Fibroblast of skin of scalp (primary cell): ENCODE measurements around the gene TBXAS1.

Experiments used
- DNase-seq: peaks from one replicate; pipeline ENCODE4 v3.0.0-alpha.2; 2013

TBXAS1 gene

GRCh38 chr7:140025814-140026433 is 196.9 kb downstream of the TBXAS1 start:
- no peak for DNase-seq

GRCh38 chr7:140026935-140027334 is 197.9 kb downstream of the TBXAS1 start:
- no peak for DNase-seq

- DNase-seq = no peak
These were observed 198.8 kb downstream of the TBXAS1 start for GRCh38 chr7:140027858-140028257.

GRCh38 chr7:140028311-140028710 is 199.2 kb downstream of the TBXAS1 start:
- DNase-seq = no peak

GRCh38 chr7:140029072-140029471 is 200.0 kb downstream of the TBXAS1 start:
- DNase-seq = no peak

GRCh38 chr7:140031364-140031763 is 202.3 kb downstream of the TBXAS1 start:
- DNase-seq = peak; percentile 24

GRCh38 chr7:140033036-140033435 is 204.0 kb downstream of the TBXAS1 start:
- no peak for DNase-seq

- peak; percentile 26 for DNase-seq
These were observed 204.8 kb downstream of the TBXAS1 start for GRCh38 chr7:140033779-140034363.

- DNase-seq = no peak
These were observed 205.4 kb downstream of the TBXAS1 start for GRCh38 chr7:140034421-140034820.

GRCh38 chr7:140035400-140036223 is 206.5 kb downstream of the TBXAS1 start:
- peak; percentile 87 for DNase-seq

- peak; percentile 53 for DNase-seq
These were observed 207.3 kb downstream of the TBXAS1 start for GRCh38 chr7:140036224-140036962.

- DNase-seq = no peak
These were observed 210.0 kb downstream of the TBXAS1 start for GRCh38 chr7:140039066-140039465.

- DNase-seq = no peak
These were observed 210.8 kb downstream of the TBXAS1 start for GRCh38 chr7:140039896-140040295.

- peak; percentile 81 for DNase-seq
These were observed 212.8 kb downstream of the TBXAS1 start for GRCh38 chr7:140041659-140042385.

- no peak for DNase-seq
These were observed 213.3 kb downstream of the TBXAS1 start for GRCh38 chr7:140042386-140042670.

GRCh38 chr7:140044251-140044650 is 215.2 kb downstream of the TBXAS1 start:
- no peak for DNase-seq

- no peak for DNase-seq
These were observed 216.6 kb downstream of the TBXAS1 start for GRCh38 chr7:140045697-140046096.

- DNase-seq = no peak
These were observed 218.1 kb downstream of the TBXAS1 start for GRCh38 chr7:140047197-140047596.

- no peak for DNase-seq
These were observed 219.1 kb downstream of the TBXAS1 start for GRCh38 chr7:140048138-140048537.

- no peak for DNase-seq
These were observed 219.9 kb downstream of the TBXAS1 start for GRCh38 chr7:140048989-140049338.

GRCh38 chr7:140049339-140050024 is 220.4 kb downstream of the TBXAS1 start:
- DNase-seq = peak; percentile 41

- DNase-seq = no peak
These were observed 221.0 kb downstream of the TBXAS1 start for GRCh38 chr7:140050100-140050499.
